OCI-LY3 (cell line): ENCODE data around the gene LENG8.

Experiments
- H2AFZ ChIP-seq: fragments of 200-600, 300-600 bp; shearing (Covaris generic); 2 replicates; pipeline ENCODE4 v1.6.0; 2014; ENCODE audit warnings: antibody characterized with exemption, low read depth, low read length
- H3K27ac ChIP-seq: fragments of 200-600, 300-600 bp; sonication (generic); 2 replicates; pipeline ENCODE4 v1.5.1; 2014; ENCODE audit warnings: mild to moderate bottlenecking, low read length, moderate library complexity, mixed read lengths
- H3K27me3 ChIP-seq: fragments of 200-600, 300-600 bp; sonication (generic); 2 replicates; pipeline ENCODE4 v1.6.1; 2014; ENCODE audit warnings: low read depth, low read length, mixed read lengths
- H3K36me3 ChIP-seq: fragments of 200-600, 300-600 bp; sonication (generic); replicated peaks from 2 replicates; pipeline ENCODE3; 2014; ENCODE audit warnings: low read depth, low read length, mixed read lengths
- H3K4me1 ChIP-seq: fragments of 300-600, 200-600 bp; sonication (generic); 2 replicates; pipeline ENCODE4 v1.6.1; 2014; ENCODE audit warnings: low read length, mixed read lengths
- H3K4me2 ChIP-seq: fragments of 200-600, 300-600 bp; sonication (generic); 2 replicates; pipeline ENCODE4 v1.6.1; 2014; ENCODE audit warnings: low read length, mixed read lengths
- H3K4me3 ChIP-seq: fragments of 300-600, 200-600 bp; sonication (generic); 2 replicates; pipeline ENCODE4 v1.5.1; 2014; ENCODE audit warnings: antibody characterized with exemption, mild to moderate bottlenecking, low read length, moderate library complexity
- H3K79me2 ChIP-seq: fragments of 300-600, 200-600 bp; shearing (Covaris generic); 2 replicates; pipeline ENCODE4 v1.6.1; 2014; ENCODE audit warnings: mild to moderate bottlenecking, low read length, mixed read lengths
- H3K9ac ChIP-seq: fragments of 300-600, 200-600 bp; shearing (Covaris generic); 2 replicates; pipeline ENCODE4 v1.6.0; 2014; ENCODE audit warnings: mild to moderate bottlenecking, low read length, moderate library complexity
- H3K9me3 ChIP-seq: fragments of 200-600, 300-600 bp; shearing (Covaris generic); 2 replicates; pipeline ENCODE4 v1.6.1; 2014; ENCODE audit warnings: low read length, mixed read lengths; ENCODE audit not compliant: insufficient read depth
- H4K20me1 ChIP-seq: fragments of 200-600, 300-600 bp; sonication (generic); 2 replicates; pipeline ENCODE4 v1.6.1; 2016; ENCODE audit warnings: low read length, mixed read lengths; ENCODE audit not compliant: insufficient read depth
- CTCF ChIP-seq: fragments of 200-600, 300-600 bp; sonication (generic); IDR thresholded peaks from 2 replicates; pipeline ENCODE4 v1.5.1; 2014; ENCODE audit warnings: antibody characterized with exemption, low read length, low read depth
- EZH2phosphoT487 ChIP-seq: fragments of 200-600 bp; shearing (Covaris generic); IDR thresholded peaks from 2 replicates; pipeline ENCODE4 v1.6.1; 2018; ENCODE audit warnings: antibody characterized with exemption, mixed run types, low read depth

LENG8 gene

DNA sequence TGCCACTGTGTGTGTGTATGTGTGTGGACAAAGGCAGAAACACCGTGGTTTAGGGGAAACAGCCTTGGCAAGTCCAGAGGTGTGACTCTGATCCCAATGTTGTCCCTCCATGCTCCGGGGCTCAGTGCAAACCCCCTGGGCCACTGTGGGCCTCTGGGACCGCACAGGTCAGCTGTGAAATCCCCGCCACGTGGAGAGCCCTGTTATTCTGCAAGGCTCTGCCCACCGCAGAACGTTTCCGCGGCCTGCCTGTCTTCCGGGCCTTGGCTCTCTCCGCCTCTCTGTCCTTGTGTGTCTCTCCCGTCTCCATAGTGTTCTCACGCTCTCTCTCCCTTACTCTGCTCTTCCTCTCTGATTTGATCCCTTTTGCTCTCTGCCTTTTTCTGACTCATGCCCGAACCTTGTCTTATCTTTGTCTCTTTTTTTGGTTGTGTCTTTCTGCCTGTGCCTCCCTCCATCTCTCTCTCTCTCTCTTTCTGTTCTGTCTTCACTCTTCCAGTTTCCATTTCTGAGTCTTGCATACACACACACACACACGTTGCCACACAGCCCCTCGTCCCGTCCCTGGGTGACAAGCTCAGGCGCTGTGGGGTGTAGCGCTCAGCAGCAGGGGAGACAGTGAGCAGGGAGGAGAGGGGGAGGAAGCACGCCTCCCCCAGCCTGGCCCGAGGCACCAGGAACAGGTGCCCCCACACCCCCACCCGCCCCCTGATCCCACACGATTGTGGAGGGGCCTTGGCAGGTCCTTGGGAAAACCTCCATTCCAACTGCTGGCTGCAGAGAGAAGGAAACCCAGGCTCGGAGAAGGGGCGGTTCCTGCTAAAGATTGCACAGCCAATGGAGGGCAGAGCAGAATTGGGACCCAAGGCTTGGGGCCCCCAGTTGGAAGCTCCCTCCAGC is 30.7 kb upstream of the LENG8 start:
- Histone ChIP-seq H3K27ac (no peak overlapping the region), H3K4me2 (no peak overlapping the region), H3K4me1 (no peaks in the 10 kb centered on the region), H3K79me2 (no peaks in the 10 kb centered on the region), H2AFZ (no peak overlapping the region), H4K20me1 (no peaks in the 10 kb centered on the region), H3K9me3 (no peaks in the 10 kb centered on the region), H3K9ac (no peak overlapping the region), H3K4me3 (no peak overlapping the region), H3K27me3 (no peaks in the 10 kb centered on the region), H3K36me3 (no peaks in the 10 kb centered on the region)
- TF ChIP-seq CTCF (no peak), EZH2phosphoT487 (no peak)

DNA sequence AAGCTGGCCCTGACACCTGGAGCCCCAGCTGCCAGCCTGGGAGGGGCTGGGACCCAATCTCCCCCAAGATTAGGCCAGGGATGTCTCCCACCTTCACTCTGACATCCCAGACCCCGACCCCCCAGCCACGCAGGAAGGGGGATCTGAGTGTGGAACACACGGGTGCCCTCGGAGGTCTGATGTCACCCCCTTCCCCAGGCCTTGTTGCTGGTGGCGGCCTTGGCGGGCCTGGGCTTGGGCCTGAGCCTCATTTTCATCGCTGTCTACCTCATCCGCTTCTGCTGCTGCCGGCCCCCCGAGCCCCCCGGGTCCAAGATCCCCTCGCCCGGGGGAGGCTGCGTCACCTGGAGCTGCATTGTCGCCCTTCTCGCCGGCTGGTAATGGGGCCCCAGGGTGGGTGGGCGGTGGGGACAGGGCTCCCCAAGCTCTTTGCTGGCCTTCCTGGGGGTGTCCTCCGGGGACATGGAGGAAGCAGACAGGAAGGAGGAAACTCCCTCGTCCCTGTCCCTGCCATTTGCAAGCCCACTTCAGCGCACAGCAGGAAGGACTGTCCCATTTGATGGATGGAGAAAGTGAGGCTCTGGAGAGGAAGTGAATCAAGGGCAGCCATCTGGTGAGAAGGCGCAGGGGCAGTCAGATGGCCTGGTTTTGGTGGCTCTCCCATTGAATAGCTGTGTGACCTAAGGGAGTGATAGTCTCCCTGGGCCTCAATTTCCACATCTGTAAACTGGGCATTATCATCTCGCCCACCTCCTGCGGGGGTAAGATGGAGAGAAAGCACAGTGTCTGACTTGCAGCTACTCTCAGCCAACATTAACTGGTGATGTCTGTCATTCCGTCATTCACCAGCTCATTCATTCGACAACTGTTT is 29.8 kb upstream of the LENG8 start:
- TF ChIP-seq CTCF = no peak
- no peak for TF ChIP-seq EZH2phosphoT487
- Histone ChIP-seq H3K4me3 (no peak overlapping the region), H3K27ac (no peak overlapping the region), H2AFZ (no peak overlapping the region), H3K27me3 (no peaks in the 10 kb centered on the region), H3K36me3 (no peaks in the 10 kb centered on the region), H3K79me2 (no peaks in the 10 kb centered on the region), H3K4me2 (no peak overlapping the region), H4K20me1 (no peaks in the 10 kb centered on the region), H3K9ac (no peak overlapping the region), H3K9me3 (no peaks in the 10 kb centered on the region), H3K4me1 (no peaks in the 10 kb centered on the region)

- Histone ChIP-seq H3K4me1 (no peaks in the 10 kb centered on the region), H3K4me2 (no peak overlapping the region), H3K9me3 (no peaks in the 10 kb centered on the region), H4K20me1 (no peaks in the 10 kb centered on the region), H3K27ac (no peak overlapping the region), H3K27me3 (no peaks in the 10 kb centered on the region), H3K9ac (no peak overlapping the region), H3K4me3 (no peak overlapping the region), H3K36me3 (no peaks in the 10 kb centered on the region), H3K79me2 (no peaks in the 10 kb centered on the region), H2AFZ (no peak overlapping the region)
- TF ChIP-seq EZH2phosphoT487 (no peak), CTCF (no peak)
Measured at GRCh38 chr19:54420068-54420382, 29.0 kb upstream of the LENG8 start.

GRCh38 chr19:54420383-54421168 is 28.4 kb upstream of the LENG8 start:
- TF ChIP-seq CTCF = no peak
- Histone ChIP-seq H3K27ac (no peak overlapping the region), H3K27me3 (no peaks in the 10 kb centered on the region), H3K79me2 (no peaks in the 10 kb centered on the region), H3K4me2 (no peak overlapping the region), H3K9ac (no peak overlapping the region), H2AFZ (no peak overlapping the region), H3K4me3 (no peak overlapping the region), H3K36me3 (no peaks in the 10 kb centered on the region), H3K9me3 (no peaks in the 10 kb centered on the region), H3K4me1 (no peaks in the 10 kb centered on the region), H4K20me1 (no peaks in the 10 kb centered on the region)
